GM19438 (cell line): ENCODE measurements around the gene OSBPL8.
"Not testable (repeated sequence)": the region's sequence is repeated elsewhere in the genome, so short reads cannot be mapped to it uniquely, and the experiment has no call there.

Experiments
- ATAC-seq: cut with Tn5 transposase; IDR thresholded peaks from one replicate; pipeline ENCODE4 v1.9.1; 2021; ENCODE audit warnings: low read depth; ENCODE audit not compliant: unreplicated experiment

The OSBPL8 gene

DNA sequence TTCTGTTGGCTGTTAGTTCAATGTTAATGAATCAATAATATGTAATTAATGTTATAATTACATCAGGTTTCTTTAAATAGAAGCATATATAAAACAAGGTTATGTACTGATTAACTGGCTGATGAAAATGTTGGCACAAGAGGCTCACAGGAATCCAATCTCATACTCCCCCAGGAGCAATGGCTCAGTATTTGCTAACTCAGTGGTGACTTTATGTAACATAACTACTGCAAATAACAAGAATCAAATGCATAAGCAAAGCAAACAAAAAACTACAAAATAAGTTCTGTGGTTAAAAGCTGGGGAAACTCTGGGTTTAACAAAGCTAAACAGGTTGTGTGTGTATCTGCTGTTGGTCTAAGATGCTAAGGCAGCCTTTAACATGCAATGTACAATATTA is 183.6 kb downstream of the OSBPL8 start:
- ATAC-seq: no peak

DNA sequence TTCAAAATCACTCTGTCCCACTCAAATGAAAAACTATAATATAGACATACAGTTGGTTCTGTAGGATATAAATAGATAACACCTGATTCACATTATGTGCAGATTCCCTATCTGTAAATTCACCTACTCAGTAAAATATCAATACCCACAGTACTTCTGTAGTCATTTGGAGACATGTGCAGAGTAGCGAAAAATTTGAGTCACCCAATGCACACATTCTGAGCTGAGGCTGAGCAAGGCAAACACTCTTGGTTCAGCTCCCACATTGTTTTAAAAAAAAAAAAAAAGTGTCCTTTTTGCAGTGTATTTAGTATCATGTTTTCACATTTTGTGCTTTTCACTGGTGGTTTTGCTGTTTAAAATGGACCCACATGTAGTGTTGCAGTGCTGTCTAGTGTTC is 184.1 kb downstream of the OSBPL8 start:
- ATAC-seq: no peak

DNA sequence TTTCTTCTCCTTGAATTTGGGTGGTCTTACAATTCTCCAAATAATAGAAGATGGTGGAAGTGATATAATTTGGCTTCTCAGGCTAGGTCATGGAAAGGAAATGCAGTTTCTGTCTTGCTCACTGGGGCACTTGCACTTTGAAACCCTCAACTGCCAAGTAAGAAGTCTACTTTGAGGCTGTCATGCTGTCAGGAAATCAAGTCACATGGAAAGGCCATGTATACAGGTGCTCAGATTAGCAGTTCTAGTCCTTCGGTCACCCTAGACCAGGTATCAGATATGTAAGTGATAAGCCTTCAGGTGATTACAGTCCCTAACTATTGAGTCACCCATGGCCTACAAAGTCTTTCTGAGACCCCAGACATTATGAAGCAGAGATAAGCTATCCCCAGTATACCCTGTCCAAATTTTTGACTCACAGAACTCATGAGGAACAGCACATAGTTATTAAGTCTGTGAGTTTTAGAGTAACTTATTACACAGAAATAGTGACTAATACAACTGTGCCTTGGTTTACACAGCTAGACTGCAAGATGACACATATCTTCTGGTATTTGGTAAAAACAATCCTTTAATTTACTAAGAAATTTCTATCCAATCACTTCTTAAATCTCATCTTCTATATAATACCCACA is 185.1 kb downstream of the OSBPL8 start:
- ATAC-seq: no peak

DNA sequence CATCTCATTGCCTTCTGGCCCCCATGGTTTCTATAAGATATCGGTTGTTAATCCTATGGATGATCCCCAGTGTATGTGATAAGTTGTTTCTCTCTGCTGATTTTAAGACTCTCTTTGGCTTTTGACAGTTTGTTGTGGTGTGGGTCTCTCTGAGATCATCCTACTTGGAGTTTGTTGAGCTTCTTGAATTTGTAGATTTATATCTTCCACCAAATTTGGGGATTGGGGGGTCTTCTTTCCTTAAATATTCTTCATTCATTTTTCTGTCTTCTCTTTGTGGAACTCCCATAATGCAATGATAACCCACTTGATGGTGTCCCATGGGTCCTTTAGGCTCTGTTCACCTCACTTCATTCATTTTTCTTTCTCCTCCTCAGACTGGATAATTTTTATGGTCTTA is 191.3 kb downstream of the OSBPL8 start:
- ATAC-seq: no peak

DNA sequence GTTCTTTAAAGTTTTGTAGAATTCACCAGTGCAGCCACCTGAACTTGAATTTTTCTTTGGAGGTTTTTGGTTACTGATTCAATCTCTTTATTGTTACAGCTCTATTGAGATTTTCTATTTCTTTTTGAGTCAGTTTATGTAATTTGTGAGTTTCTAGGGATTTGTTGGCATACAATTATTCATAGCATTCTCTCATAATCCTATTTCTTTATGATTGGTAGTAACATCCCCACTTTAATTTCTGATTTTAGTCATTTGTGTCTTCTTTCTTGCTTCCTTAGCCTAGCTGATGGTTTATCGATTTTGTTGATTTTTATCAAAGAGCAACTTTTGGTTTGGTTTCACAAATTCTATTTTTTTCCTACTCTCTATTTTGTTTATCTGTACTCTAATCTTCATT is 193.4 kb downstream of the OSBPL8 start:
- no peak for ATAC-seq

DNA sequence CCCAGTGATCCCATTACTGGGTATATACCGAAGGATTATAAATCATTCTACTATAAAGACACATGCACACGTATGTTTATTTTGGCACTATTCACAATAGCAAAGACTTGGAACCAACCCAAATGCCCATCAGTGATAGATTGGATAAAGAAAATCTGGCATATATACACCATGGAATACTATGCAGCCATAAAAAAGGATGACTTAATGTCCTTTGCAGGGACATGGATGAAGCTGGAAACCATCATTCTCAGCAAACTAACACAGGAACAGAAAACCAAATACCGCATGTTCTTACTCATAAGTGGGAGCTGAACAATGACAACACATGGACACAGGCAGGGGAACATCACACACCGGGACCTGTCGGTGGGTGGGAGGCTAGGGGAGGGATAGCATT is 195.4 kb downstream of the OSBPL8 start:
- ATAC-seq: not testable (repeated sequence)

DNA sequence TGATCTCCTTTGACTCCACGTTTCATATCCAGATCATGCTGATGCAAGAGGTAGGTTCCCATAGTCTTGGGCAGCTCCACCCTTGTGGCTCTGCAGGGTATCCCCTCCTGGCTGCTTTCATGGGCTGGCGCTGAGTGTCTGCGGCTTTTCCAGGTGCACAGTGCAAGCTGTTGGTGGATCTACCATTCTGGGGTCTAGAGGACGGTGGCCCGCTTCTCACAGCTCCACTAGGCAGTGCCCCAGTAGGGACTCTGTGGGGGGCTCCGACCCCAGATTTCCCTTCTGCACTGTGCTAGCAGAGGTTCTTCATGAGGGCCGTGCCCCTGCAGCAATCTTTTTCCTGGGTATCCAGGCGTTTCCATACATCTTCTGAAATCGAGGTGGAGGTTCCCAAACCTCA is 199.3 kb downstream of the OSBPL8 start:
- no peak for ATAC-seq

DNA sequence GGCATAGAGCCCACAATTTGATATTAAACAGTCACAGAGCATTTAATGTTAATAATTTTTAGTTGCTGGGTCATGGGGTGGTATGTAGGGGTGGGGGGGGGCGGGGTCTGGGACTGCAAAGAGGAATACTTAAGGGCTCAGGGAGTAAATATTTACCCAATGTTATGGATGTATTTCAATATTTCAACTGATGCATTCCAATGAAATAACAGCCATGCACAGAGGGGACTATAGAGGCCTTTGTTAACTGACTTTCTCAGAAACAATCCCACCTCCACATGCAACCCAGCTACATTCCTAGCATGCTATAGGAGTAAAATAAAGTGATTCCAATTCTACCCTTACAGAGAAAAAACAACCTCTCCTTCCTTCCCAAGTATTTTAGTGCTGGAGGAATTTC is 203.5 kb downstream of the OSBPL8 start:
- ATAC-seq: no peak

DNA sequence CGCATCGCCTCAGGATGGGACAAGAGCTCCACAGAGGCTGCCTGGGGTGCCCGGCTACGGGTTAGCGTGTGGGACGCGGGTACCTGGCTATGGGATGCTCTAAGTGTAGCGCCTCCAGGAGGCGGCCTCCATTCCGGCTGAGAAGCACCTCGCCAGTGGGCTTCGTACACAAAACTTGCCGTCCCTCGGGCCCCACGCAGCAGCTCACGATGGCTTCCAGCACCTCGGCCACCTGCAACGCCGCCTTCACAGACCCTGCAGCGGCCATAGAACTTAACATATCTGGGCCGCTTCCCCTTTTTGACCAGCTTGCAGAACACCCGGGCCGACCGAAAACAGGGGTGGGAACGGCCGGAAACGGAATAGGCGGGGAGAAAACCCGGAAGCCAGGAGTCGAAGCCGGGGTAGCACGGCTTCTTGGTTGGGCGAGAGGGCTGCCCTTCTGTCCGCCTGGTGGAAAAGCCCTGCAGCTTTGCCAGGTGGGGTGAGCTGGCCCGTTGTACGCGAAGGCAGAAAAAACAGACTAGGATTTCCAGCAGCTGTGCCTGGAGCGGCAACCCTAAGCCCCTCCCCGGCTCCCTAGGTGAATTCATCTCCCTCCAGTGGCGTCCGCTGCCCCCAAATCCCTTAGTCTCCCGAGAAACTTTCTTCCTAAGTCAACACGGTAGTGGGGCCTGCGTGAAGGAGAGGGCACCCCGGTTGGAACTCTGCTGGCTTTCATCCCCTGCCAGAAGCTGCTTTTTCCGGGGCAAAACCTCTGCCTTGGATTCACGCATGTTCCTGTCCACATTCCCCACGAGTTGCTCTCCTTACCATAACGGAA is 211.3 kb downstream of the OSBPL8 start, which contains the start of gene BBS10:
Gene BBS10 (minus strand): TSS at position 337 of the 823 bp plus-strand sequence. CDS start 57 bp downstream, at position 280.
- peak; percentile 98 for ATAC-seq

DNA sequence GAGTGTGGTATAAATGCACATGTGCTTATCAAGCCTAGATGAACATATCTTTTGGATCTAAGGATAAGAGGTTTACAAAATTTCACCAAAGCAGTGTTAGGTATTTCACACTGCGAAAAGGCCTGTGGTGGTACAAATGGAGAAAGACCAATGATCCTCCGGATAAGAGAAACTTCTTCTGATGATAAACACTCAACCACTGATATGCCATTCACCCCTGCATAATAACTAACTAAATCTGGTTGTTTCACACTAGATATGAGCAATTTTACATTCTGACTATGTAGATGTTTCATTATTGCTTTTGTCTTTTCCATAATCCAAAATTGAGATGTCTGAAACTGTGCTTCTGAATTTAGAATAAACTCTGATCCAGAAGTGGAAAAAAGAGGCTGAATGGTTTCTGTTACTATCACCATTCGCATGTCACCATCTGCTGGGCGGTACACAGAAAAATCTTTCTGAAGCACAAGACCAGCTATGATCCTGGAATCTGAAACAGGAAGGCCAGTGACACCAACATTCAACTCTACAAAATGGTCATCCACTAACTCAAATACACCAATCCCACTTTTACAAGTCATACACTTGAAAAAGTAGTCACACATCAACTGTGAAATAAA is 212.7 kb downstream of the OSBPL8 start:
- no peak for ATAC-seq

DNA sequence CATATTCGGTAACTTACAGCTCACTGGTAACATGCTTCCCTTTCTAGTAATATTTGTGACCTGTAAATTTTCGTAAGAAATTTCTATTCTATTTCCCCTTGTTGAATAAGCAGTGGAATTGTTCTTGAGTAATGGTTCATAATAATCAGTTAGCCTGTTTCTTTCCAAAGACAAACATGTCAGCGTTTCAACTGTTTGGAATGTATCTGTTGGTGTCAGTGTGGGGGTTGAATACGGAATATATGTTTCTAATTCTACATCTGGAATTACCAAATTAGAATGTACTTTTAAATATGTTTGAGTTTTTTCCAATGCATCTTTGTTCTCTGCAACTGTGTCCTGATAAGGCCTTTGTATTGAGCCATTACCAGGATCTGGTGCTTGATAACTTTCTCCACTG is 213.3 kb downstream of the OSBPL8 start:
- ATAC-seq: no peak

DNA sequence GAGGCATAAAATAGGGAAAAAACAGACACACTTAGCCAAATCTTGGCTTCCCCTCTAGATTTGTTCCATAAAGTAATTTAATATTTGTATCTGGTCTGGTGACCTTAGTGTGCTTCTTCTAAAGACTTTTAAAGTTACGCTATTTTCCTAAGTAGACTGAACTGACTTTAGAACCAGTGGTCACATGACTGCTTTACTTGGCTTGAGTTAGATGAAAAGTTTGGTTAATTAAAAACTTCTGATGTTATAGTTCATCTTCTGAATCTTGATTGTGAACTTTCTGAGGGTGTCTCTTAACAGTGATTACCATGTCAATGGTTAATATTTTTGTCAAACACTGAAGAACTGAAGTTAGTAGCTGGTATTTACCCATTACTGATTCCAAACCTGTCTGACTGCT is 214.0 kb downstream of the OSBPL8 start:
- no peak for ATAC-seq

DNA sequence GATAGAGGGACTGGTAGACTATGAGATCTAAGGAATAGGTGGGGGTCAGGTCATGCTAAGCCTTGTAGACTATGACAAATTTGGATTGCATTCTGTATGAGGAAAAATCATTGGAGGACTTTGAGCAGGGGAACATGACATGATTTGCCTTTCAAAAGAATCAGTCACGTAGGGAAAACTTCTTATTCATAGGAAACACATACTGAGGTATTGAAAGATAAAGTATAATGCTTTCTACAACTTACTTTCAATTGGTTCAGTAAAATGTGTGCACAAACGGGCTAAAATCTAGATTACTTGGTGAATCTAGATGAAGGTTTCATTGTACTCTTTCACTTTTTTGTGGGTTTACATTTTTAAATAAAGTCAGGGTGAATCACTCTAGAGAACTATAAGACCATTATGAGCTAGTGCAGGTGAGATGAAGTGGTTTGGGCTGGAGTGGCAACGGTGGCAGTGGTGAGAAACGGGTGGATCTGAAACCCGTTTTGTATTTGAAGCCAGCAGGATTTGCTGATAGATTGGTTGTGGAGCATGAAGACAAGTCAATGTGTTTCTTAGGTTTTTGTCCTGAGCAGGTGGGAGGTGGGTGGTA is 218.0 kb downstream of the OSBPL8 start:
- no peak for ATAC-seq

DNA sequence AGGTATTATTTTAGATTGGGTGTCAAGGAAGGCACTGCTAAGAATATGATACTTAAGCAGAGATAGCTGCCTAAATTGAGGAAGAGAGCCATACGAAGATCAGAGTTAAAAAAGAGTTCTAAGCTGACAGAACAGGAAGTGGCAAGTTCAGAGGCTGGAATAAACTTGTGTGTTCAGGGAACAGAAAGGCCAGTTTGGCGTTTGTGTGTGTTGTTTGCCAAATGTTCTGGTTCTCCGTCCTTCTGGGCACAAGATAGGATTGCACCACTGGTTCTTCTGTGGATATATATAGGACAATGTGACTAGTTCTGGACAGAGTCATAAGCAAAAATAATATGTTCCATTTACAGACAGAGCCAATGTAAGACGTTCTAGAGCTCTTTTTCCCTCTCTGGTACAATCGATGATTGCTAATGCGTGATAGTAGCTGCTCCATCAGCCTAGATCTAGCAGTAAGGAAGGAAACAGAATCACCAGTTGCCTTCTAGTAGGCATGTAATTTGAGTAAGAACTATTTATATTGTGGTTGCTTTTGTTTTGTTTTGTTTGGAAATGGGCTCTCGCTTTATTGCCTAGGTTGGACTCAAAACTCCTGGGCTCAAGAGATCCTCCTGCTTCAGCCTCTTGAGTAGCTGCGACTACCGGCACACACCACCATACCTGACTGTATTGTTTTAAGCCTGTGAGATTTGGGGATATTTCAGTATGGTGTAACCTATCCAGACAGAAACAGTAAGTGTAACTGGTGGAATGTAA is 218.7 kb downstream of the OSBPL8 start:
- no peak for ATAC-seq

DNA sequence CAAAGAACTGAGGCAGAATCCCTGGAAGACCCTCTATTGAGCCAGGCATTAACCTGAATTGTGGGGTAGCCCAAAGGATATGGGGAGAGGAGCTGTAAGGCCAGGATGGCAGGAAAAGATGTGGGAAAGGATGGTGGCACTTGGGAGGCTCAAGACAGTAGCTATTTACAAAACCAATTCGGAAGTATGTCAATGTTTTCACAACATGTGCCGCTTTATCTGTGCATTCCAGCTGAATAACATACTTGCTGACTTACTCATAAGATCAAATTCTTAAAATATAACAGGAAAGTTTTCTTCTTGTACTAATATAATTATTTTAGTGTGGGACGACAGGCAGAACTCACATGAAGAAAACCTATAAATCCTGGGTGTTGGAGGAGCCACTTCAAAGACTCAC is 222.0 kb downstream of the OSBPL8 start:
- ATAC-seq: no peak

DNA sequence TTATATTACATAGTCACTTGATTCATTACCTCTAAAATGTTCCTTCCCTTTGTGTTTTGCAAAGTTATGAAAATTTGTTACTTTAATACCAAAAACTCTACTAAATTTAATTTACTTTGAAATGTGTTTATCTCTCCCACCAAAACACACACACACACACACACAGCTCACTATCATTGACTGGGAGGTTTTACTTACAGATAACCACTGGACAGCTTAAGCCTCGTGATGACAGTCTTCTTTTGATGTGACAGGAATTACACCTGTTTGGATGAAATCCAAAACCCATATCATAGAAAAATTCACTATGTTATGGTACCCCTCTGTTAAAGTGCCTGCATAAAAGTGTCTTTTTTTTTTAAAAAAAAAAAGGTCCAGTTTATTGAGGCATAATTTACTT is 227.0 kb downstream of the OSBPL8 start:
- ATAC-seq: no peak

DNA sequence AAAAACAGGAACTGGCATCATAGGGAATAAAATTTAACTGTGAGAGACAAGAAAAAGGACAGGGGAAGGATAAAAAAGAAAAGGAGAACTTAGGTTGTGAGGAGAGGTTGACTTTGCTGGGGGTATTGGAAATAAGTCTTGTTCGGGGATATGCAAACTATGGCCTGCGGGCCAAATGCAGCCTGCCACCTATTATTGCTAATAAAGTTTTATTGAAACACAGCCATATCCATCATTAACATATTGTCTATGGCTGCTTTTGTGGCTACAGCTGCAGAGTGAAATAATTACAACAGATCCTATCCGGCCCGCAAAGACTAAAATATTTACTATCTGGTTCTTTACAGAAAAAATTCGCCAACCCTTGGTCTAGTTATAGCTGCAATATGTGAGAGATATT is 230.0 kb downstream of the OSBPL8 start:
- ATAC-seq: no peak

DNA sequence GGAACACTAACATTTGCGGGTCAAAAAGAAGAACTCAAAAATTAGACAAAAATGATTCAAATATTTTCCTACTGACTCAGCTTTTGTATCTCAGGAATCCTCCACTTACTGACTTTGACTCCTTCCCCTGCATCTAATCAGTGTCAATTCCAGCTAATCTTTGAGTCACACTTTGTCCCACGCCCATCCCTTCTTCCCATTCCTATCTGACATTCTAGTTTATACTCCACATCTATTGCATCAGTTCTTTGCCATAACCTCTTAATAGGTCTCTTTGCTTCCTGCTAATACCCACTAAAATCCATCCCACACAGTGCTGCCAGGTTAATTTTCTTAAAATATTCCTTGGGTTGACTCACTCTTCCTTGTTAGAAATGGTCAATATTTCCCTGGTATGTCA is 230.4 kb downstream of the OSBPL8 start:
- no peak for ATAC-seq

DNA sequence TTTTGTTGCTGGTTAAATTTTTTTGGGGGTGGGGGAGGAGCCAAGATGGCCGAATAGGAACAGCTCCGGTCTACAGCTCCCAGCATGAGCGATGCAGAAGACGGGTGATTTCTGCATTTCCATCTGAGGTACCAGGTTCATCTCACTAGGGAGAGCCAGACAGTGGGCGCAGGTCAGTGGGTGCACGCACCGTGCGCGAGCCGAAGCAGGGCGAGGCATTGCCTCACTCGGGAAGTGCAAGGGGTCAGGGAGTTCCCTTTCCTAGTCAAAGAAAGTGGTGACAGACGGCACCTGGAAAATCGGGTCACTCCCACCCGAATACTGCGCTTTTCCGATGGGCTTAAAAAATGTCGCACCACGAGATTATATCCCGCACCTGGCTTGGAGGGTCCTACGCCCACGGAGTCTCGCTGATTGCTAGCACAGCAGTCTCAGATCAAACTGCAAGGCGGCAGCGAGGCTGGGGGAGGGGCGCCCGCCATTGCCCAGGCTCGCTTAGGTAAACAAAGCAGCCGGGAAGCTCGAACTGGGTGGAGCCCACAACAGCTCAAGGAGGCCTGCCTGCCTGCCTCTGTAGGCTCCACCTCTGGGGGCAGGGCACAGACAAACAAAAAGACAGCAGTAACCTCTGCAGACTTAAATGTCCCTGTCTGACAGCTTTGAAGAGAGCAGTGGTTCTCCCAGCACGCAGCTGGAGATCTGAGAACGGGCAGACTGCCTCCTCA is 239.8 kb downstream of the OSBPL8 start:
- ATAC-seq: not testable (repeated sequence)
